HG03066 (cell line): ENCODE measurements around the gene MBNL2.

ENCODE experiments used
- ATAC-seq: cut with Tn5 transposase; IDR thresholded peaks from one replicate; pipeline ENCODE4 v1.9.1; 2021; ENCODE audit warnings: low read depth; ENCODE audit not compliant: unreplicated experiment

MBNL2 gene

DNA sequence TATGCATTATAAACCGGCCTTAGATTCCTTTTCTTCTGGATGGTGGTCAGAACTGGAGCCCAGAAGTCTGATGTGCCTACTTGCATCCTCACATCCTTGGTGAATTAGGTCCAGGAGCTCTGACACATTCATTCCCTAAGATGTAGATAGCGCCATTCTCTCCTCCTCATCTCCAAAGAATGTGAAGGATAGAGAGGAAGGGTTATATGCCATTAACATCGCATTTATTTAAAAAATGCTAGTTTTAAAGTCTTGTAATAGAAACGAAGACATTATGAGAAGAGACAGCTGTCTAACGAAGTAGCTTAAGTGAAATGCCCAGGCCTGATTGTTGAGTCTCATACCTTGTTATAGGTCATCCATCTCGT, 9.7 kb downstream of the MBNL2 start:
- no peak for ATAC-seq

DNA sequence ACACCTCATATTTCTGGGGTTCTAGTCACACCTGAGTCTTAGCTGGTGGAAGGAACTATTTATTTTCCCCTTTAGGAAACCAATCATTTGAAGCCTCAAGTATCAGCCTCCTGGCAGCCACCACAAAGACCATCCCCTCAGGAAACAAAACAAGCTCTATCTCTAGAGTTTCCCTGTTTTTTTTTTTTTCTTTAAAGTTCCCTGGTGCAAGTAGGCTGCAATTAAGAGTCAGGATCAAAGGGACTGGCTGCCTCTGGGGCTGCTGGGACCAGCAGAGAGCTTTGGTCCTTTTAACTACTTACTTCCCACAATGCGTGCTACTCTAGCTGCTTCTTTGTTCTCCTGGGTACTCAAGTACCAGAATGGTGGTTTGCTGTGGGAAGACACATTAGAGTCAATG, 11.4 kb downstream of the MBNL2 start:
- no peak for ATAC-seq

DNA sequence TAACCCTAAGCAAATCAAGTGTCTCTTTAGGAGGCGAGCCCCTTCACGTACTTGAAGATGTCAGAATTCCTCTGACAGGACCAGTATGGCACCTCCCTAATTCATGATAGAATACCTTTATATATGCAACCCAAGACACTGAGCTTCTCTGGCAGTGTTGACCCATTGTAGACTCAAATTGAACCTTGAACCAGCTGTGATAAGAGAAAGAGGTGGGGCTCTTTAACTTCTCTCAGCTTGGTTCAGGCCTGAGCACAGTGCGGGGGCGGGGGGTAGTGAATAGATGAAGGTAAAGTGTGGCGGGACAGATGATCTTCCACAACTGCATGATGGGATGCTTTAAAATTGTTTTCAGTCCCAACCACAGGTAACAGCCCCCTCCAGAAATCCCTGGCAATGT, 12.1 kb downstream of the MBNL2 start:
- ATAC-seq, result no peak

DNA sequence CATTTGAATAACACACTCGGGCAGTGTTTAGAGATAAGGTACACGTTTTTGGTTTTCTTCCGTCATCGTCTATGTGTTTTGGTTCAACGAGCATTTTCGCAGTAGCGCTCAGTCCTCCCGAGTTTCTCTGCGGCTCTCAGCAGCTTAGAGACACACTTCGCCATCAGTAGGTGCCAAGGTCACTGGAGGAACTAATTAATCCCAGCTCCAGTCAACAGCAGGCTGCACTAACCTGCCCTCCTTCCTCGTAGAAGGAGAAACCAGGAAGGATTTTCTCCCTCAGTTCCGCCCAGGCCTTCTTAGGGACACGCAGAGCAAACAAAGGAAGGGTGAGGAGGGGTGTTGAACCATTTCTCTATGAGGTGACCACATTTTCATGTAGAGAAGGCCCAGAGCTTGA, 12.6 kb downstream of the MBNL2 start:
- no peak for ATAC-seq

DNA sequence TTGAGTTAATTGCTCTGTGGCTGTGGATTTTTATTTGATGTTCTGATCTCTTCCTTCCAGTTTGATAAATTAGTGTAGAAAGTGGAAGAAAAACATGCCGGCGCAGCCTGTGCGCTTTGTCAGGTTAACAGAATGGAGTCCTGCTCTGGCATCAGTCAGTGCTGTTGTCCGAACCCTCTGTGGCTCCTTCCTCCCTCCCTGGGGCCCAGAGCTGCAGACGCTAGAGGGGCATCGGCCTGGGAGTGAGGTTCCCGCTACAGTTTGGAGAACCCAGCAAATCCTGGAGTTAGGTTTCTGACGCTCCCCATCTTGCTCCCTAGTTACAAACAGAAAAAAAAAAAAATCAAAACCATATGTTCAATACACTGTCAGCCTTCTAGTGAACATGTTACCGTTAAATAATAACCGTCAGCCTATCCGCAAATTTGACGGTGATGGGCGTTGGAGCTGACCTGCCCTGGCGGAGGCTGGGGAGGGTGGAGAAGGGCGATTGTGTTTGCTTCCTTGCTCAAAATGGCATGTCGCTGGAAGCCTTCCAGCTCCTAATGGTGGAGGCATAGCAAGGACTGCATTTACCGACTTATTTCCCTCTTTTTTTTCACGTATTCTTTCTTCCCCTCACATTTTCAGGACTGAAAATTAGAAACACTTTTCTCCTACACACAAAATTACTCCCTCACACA, 13.6 kb downstream of the MBNL2 start:
- no peak for ATAC-seq

DNA sequence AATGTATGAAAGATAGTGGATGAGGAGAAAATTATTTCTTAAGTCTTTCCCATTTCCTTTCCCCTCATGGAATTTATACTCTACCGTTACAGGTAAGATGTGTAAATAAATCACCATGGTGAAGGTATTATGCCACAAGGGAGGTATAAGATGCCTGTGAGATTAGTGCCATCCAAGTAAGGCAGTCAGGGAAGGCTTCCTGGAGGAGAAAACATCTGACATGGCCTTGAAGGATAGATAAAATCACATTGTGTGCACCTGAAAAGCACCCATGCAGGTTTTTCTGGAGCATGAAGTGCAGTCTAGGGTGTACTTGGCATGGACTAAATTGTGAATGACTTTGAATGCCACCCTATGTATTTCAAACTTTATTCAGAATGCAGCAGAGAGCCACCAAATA, 15.3 kb downstream of the MBNL2 start:
- no peak for ATAC-seq

DNA sequence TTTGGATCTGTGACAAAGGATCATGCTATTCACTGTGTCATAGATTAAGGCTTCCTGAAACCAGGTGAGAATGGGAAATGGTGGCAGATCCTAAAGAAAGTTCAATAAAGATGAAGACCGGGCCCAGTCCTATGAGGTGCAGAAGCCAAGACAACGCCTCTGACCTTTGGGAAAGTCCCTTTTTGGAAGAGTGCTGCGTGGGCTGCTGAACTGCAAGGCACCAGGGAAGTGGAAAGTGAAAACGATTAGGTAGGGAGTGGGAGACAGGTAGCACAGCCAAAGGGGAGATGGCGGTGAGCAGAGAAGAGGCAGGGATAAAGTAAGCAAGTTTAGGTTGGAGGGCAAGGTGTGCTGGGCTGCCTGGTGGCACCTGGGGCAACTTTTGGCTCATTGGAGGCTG, 16.3 kb downstream of the MBNL2 start:
- no peak for ATAC-seq

DNA sequence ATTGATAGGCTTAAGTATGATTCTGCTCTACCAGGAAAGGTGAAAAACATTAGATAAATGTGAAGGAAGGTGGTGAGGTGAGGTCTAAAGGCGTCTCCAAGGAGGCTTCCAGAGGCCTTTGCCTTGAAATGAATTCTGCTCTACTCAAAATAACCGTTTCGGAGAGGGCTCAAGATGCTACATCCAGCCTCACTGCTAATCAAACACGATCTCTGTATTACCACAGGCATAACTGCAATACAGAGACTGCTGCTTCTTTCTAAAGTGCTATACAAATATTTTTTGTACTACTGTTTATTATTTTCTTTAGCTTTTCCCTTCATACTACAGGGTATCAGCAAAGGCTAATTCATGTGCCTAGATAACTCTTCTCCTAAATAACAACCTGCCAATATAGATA, 16.8 kb downstream of the MBNL2 start:
- no peak for ATAC-seq

DNA sequence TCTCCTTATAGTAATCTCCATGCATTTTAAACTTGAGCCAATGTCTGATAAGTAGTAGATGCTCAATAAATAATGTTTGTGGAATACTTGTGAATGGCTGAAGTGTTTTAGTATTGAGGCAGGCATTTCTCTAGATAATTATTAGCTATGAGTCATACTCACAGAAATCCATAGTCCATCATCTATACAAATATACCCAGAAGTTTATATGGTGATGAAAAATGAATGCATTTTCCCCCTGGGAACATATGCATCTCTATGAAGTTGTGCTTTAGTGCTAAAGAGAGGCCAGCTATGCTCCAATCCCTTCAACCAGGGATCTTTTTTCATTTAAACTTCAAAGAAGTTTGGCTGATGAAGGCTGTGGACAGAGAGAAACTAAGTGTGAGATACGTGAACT, 17.2 kb downstream of the MBNL2 start:
- no peak for ATAC-seq

DNA sequence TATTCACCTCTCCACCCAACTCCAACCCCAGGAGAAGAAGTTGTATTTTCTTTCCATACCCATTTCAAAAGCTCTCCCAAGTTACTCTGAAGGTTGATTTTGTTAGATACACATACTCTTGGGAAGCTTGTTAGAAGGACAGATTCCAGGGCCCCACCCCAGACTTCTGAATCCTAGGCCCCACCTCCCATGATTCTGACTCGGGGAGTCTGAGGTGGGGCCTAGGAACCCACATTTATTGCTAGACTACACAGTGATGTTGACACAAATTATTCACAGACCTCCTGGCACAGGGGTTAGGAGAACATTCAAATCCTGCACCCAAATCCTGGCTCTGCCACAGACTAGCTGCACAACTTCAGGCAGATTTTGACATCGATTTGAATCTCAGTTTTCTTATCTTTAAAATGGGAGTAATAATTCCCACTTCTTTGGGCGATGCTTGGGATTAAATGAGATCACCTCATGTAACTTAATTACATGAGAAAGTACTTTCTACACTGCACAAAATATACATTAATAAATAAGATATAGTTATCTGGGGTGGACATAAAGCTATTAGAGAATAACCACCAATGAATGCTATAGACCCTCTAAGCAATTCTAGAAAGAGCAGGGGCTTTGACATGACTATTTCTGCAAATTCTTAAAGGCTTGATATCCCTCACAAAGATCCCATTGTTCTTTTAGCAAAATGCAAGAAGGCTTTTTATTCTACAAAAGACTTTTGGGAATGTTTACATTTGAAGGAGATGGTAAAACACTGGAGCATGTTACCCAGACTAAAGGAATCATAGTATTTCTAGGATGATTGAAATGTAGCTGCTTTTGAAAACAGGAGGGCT, 18.0 kb downstream of the MBNL2 start:
- ATAC-seq, result no peak

DNA sequence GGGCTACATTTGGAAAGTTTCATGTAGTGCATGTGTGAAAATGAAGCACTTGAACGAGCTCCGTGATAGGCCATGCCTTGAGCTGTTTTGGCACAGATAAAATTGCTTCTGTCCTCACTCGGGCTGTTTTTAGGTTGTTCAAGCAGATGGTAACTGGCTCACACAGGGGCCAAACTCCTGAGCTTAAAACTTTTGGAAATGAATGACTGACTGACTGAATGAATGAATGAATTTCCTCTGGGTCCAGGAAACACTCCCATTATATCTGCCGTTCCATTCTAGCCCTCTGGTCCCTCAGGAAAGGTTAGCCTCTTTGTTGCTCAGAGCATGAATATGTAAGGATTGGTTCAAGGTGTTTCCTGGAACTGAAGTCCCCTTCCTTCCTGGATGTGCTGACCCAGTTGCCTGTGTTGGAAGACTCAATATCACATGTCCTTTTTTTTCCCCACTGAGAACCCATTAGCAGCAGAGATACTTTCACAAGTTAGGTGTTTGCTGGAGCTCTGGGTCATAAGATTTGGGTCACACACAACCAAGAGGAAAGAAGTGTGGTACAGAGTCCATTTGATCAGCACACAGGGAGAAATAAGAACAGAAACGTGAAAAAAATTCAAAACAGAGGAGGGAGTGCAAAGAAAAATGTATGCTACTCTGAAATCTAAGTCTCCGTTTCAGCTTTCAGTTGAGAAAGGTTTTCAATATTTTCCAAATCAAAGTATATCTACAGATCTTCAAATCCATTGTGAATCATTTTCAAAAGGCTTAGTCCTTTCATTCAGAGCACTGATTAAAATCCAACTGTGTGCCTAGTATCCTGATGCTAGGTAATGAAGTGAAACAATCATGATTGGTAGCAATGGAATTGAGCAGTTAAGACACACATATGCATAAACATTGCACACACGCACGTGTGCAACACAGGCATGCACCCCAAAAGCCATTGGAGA, 18.9 kb downstream of the MBNL2 start:
- no peak for ATAC-seq

DNA sequence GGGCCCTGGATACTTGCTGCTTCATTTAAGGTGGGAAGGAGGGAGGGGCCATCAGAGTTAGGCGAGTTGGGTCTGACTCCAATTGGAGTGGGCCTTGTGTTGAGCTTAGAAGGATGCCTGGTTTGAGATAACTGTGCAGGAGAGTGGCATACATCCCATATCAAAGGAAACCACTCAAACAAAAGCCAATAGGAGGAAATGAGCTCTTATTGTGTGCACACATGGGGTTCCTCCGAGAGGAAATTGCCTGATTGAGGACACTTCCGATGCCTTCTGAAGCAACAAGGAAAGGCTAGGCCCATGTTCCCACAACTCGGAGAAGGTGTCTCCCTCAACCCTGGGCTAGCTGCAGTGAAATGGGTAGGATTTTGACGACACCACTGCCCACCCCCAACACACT, 19.6 kb downstream of the MBNL2 start:
- no peak for ATAC-seq

DNA sequence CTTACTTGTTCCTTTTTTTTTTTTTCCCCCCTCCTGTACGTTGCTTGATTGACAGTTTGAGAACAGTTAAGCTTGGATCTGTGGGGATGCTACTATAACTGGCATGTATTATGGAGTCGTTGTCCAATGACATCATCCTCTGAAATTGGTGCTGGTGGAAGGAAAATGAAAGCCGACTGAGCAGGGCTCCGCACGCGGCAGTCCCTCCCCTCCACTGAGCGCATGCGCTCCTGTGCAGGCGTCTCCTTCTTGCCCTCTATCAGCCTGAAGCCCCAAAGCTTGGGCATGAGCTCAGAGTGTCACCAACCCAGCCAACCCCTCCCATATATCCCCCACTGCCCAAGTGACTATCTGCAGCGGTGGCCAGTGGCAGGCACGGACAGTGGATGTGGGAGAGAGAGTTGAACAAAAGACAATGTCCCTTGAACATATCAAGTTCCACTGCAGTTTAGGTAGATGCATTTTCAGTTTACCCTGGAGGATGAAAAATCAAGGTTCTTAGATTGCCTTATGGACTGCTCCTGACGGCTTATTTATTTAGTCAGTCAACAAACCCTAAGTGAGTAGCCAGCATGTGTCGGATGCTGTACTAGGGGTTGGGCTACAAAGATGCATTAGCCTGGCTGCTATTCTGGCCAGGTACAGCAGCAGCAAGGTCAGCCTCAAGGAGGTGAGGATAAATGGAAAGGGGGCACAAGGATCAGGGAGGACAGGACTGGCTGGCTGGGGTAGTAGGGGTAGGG, 20.8 kb downstream of the MBNL2 start:
- no peak for ATAC-seq

DNA sequence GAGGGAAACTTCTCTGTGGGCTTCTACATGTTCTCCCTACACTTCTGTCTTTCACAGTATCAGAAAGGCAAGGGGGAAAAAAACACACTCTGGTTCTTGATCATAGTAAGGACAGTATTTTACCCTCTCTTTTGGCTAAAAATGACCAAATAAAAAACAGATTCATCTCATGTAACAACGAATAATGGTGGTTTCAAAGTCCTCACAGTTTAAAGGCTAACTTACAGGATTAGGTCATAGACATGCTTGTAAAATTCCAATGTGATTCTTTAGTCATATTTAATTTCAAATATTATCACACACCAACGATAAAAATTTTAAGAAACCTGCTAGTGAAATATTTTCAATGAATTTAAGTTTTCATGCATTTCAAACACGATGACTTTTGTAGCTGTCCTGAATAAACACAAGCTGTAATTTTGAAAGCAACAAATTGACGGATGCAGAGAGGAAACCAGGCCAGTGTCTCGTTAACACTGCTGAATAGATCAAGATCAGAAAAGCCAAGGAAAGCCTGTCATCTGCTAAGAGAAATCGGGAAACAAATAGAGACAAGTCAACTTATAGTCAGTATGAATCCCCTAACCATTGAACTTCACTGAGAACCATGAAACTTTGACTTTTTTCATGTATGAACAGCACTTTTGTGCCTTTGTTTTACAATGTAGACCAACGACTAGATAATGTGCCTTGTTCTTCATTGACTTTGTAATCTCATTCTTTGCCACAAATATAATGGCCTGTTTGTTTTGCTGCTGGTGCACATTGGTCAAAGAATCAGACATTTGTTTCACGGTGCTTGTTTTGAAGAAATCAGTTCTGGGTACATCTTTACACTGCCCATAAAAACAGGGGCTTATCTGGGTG, 22.0 kb downstream of the MBNL2 start:
- no peak for ATAC-seq

DNA sequence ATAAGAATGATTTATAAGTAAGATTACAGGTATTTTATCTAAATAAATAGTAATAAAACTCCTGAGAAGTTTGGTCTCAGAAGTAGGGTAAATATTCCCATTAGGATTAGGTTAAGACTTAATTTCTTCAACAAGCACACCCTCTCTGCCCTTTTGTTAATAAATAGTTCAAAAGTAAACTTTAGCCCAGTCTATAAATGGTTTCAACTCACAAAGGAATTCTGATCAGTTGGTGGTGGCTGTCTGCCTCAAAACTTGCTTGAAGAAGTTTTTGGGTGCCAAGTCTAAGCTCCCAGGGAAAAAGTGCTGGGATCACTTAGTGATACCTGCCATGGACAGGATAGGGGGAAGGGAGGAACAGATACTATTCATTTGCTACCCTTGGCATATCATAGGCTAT, 22.9 kb downstream of the MBNL2 start:
- no peak for ATAC-seq

DNA sequence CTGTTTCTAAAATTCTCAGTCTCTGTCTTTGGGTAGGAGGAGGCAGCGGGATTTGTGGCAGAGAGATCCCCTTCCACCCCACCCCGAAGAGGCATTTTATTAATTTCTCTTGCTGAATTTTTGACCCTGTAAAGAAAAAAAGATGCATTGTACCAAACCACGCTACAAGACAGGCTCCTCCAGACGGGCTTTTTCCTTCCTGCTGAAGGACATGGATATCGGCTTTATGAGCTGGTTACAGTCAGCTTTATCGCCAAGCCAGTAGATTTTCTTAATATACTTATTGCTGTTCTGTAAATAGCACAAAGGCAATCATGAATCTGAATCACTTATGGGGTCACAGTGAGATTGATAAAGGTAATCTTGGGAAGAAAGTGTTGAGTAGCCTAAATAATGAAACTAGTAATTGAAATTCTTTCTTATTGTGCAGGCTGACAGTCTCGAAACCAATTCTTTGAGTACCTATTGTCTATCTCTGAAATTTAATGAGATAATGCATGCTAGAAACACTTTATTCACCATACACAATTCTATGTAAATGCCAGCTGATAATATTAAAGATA, 24.5 kb downstream of the MBNL2 start:
- ATAC-seq, result no peak

DNA sequence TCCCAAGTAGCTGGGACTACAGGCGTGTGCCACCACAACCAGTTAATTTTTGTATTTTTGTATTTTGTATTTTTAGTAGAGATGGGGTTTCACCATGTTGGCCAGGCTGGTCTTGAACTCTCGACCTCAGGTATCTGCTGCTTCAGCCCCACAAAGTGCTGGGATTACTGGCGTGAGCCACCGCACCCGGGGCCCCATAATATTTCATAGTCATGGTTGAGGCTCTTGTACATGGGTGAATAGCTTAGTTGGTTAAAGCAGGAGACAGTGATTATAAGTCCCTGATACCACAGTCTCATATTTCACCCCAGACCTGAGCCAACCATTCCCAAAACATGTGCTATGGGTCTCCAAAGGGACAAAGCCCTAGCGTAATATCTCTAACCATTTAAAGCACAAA, 26.1 kb downstream of the MBNL2 start:
- ATAC-seq, result no peak

DNA sequence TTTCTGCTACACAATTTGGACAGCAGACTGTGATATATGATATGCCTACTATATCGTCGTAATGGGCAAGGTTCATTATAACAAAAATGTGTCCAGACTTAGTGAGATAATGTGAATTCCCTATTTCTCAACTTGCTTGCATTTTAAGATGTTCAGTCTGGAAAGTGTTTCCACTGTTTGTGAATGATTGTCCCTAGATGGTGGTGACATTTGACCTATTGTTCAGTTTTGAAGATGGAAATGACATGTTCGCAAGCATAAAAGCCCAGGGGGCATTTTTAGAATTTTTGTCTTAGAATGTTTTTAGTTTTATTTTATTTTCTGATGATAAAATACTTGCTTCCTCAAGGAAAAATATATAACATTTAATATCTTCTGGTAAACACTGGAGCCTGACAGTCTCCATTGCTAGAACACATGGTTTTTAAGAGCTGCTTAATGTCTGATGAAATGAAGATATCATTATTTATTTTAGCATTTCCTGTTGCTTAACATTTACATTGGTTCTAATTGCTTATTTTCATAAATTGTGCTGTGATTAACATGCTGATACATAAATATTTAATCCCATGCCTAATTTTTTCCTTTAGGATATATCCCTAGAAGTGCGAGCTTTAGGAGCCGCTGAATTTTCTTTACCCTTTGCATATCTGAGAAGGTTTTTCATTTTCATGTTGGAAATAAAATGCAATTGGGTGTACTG, 27.1 kb downstream of the MBNL2 start:
- ATAC-seq, result no peak
